GM21447 (cell line): ENCODE results near the gene KMT2C.
"Not testable (repeated sequence)": the region's sequence is repeated elsewhere in the genome, so short reads cannot be mapped to it uniquely, and the experiment has no call there.

ENCODE experiments used
- ATAC-seq: cut with Tn5 transposase; IDR thresholded peaks from one replicate; pipeline ENCODE4 v1.9.1; 2021; ENCODE audit not compliant: unreplicated experiment

KMT2C gene

DNA sequence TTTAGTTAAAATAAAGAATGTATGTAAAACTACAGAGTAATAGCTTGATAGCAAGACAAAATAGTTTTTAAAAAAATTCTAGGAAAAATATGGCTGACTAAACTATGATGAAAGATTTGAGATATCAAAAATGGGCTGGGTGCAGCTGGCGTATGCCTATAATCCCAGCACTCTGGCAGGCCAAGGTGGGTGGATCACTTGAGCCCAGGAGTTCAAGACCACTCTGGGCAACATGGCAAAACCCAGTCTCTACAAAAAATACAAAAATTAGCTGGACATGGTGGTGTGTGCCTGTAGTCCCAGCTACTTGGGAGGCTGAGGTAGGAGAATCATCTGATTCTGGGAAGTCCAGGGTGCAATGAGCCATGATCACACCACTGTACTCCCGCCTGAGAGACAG, 29.8 kb downstream of the KMT2C start:
- not testable (repeated sequence) for ATAC-seq

DNA sequence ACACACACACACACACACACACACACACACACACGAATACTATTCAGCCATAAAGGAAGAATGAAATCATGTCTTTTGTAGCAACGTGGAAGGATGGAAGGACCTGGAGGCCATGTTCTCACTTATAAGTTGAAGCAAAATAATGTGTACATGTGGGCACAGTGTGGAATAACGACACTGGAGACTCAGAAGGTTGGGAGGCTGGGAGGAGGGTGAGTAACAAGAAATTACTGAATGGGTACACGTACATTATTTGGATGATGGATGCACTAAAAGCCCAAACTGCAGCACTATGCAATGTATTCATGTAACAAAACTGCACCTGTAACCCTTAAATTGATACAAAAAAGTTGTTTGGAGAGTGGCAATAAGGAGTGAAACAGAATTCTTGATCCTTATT, 32.1 kb downstream of the KMT2C start:
- ATAC-seq: no peak

DNA sequence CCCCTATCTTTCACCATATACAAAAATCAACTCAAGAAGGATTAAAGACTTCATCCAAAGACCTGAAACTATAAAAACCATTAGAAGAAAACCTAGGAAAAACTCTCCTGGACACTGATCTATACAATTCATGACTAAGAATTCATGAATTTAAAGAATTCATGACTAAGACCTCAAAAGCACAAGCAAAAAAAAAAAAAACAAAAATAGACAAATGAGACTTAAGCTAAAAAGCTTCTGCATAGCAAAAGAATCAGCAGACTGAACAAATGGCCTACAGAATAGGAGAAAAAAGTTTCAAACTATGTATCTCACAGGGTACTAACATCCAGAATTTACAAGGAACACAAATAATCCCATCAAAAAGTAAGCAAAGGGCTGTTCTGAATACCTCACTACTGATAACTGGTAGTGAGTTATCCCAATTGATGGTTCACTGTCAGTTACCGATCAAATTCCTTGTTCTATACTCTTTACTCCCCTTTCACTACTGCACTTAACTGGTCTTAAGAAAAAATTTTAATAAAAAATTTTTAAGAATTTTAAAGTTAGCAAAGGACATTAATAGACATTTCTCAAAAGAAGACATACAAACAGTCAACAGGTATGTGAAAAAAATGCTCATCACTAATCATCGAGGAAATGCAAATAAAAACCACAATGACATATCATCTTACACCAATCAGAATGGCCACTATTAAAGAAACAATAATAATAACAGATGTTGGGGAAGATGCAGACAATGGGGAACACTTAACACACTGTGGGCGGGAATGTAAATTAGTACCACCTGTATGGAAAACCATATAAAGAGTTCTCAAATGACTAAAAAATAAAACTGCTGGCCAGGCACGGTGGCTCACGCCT, 33.2 kb downstream of the KMT2C start:
- ATAC-seq: no peak

DNA sequence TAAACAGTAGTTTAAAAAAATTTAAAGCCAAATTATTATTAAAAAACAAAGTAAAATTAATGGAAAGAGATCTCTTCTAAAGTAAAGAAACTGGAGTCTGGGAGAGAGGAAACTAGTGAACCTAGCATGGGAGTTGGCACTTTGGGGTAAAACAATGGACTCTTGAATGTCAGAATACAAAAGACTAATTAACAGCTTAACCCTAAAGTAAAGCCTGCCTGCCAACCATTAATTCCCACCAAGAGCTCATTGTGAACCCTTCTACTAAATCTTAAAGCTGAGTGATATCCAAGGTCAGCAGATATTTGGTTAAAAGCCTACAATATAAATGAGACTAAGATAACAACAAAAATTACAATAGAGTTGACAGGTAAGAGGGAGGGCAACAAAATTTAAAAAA, 36.5 kb downstream of the KMT2C start:
- ATAC-seq: no peak

DNA sequence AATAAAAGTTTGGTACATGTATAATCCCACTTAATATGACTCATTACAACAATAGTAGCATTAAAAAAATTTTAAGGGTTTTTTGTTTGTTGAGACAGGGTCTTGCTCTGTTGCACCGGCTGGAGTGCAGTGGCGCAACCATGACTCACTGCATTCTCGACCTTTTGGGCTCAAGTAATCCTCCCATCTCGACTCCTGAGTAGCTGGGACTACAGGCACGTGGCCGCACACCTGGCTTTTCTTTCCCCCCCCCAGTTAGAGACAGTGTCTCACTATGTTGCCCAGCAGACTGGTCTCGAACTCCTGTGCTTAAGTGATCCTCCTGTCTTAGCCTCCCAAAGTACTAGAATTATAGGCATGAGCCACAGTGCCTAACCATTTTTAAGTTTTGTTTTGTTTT, 40.7 kb downstream of the KMT2C start:
- no peak for ATAC-seq

DNA sequence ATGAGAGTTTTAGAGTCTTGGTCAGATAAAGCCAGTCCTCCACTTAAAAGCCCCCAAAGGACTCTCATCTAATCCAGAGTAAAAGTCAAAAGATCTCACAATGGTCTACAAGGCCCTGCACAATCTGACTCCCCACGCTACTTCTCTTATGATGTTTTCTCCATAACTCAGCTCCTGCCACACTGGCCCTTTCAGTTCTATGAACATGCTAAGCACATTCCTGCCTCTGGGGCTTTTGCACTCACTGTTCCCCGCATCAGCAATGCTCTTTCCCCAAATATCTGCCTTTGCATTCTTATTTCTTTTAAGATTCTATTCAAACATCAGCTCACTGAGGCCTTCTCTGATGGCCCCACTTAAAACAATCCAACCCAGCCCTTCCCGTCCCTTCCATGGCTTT, 41.6 kb downstream of the KMT2C start:
- ATAC-seq: not testable (repeated sequence)

DNA sequence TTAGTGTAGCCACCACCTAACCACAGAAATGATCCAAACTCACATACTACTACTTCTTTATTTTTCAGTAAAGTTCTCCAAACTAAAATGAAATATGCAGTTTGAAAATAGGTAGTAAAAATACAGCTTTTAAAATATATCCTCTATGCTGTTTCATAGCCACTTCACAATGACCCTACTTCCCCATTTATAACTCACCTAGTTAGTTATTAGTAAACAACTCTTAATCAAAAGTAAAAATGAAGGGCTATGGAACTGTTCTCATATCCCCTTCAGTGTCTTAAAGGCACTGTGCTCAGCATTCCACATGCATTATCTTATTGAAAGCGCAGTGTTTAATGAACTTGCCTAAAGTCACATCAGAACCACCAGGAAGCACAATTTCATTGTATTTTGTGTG, 43.5 kb downstream of the KMT2C start:
- ATAC-seq: peak; percentile 73

DNA sequence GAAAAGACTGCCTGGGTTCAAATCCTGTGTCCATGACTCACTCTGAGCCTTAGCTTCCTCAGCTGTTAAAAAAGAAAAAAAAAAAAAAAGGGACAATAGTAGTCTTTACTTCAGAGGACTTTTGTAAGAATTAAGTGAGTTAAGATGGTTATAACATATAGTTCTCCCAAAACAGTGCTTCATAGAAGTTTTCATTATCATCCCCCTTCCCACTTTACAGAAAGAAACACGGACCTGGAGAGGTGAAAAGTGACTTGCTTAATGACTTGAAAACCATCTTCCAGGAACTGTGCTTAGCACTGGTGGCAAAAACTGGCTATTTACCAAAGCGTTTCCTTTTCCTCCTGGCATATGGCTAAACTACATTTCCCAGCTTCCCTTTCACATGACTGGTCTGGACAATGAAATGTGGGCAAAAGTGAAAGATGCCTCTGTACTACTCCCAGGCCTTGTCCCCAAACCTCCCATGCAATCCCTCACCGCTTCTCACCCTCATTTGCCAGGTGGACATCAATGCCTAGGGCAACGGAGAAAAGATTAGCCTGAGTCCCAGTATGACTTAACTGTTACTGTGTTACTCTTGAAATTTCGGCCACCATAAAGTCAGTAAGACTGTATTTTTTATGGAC, 49.6 kb downstream of the KMT2C start:
- ATAC-seq: not testable (repeated sequence)

DNA sequence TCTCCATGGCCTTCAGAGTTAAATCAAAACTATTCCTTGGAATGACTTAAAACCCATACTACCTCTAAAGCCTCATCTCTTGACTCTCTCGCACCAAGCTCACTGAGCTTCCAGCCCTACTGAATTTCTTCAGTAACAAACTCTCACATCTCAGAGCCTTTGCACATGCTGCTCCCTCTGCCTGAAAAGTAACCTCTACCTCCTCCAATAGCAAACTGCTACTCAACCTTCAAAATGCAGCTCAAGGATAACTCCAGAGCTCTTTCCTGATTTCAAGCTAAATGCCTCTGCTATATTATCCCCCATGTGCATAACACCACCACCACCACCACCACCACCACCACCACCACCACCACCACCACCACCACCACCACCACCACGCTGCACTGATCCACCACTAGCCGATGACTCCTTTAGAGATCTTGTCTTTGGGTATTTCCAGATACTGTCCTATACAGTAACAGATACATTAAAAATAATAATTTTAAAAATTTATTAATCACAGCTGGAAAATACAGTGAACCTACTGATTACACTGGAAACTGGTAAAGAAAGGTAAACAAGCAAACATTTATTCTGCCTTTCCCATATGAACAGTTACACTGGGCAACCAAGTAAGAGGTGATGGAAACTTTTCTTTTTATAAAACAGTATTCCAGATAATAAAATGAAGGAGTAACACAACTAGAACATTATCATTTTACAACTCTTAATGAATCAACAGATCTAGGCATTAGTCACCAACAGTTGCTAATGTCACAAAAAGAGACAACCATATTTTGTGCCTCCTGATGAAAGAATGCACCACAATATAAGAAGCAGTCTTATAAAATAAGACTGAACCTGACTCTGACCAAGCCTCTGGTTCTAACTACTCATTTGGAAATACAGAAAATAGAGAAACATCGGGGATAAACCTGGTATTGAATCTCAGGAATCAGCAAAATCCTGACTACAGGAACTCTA, 51.3 kb downstream of the KMT2C start:
- ATAC-seq: not testable (repeated sequence)

DNA sequence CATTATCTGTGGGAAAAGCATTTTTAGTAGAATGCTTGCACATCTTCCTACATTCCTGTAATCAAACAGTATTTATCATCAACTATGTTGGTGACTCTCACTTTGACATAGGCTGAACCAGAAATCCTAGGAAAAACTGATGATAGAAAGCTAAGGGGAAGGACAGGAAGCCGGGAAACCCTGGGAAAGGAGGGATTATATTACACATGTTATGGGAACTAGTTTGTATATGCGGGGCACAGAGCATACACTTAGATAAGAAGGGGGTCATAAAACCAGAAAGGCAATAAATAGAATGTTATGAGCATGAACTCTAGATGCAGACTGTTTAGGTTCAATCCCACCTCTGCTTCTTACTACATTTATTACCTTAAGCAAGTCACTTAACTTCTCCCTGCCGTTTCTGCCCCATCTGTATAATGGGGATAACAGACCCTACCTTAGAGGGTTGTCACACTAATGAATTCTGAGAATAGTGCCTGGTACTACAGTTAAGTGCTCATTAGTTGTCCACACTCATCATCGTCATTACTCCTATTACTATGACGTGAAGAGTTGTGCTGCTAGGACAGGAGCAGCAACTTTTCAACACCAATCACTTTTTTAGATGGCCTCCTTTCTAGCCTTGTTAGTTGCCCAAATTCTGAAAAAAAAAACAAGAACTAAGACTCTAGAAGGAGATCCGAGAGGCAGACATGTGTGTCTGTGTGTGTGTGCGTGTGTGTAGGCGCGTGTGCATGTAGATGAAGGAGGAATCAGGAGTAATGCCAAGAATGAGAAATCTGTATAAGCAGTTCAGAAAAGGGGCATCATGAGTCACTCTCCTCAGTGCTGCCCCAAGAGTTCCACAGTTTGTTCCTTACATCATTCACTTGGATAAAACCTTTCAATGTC, 52.2 kb downstream of the KMT2C start:
- no peak for ATAC-seq

DNA sequence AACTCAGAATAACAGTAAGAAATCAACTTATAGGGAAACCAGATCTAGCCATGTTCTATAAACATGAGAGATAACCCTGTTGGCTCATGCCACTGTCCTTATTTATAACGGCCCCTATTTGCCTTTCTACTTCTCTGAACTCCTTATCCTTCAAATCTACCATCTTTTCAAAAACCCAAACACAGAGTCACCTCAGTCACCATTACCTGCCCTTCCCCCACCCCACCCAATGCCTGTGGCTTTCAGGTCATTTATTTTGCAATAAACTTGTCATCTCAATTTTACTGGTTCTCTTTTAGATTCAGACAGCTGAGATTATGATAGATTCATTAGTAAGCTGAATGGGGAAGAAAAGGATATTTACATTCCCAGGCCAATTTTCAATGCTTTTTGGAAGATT, 53.6 kb downstream of the KMT2C start:
- no peak for ATAC-seq

DNA sequence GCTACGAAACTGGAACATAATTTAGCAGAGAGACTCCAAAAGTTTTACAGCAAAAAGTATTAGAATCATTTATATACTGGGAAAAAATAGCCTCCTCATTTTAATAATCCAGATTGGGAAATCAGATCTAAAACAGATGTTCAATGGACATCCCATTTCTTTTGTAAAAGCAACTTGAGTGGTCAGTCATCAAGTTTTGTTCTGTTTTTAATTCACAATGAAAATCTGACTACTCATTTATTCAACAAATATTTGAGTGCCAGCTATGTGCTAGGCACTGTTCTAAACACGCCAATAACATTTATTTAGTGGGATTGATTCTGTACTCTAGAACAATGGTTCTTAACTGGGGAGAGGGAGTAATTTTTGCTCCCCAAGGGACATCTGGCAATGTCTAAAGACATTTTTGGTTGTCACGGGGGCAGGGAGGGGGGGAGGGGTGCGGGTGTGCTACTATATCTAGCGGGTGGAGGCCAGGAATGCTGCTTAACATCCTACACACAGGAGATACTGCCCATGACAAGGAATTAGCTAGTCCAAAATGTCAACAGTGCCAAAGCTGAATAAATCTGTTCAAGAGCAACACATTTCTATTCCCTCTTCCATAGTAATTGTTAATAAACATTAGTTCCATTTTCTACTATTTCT, 54.7 kb downstream of the KMT2C start:
- not testable (repeated sequence) for ATAC-seq

DNA sequence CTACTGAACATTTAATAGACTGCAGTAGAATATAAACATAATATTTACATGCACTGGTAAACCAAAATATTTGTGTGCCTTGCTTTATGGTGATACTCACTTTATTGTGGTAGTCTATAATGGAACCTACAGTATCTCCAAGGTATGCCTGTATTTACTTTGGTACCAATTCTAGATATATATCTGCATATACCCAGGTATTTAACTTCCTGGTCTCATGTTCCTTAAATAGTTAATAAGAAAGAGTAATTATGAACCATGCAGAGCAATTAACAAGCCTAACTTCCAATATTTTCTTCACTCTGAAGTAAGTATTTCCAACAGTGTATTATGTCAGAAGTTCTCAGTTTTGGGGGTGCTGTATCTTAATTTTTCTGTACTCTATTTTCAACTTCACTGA, 57.3 kb downstream of the KMT2C start:
- not testable (repeated sequence) for ATAC-seq

DNA sequence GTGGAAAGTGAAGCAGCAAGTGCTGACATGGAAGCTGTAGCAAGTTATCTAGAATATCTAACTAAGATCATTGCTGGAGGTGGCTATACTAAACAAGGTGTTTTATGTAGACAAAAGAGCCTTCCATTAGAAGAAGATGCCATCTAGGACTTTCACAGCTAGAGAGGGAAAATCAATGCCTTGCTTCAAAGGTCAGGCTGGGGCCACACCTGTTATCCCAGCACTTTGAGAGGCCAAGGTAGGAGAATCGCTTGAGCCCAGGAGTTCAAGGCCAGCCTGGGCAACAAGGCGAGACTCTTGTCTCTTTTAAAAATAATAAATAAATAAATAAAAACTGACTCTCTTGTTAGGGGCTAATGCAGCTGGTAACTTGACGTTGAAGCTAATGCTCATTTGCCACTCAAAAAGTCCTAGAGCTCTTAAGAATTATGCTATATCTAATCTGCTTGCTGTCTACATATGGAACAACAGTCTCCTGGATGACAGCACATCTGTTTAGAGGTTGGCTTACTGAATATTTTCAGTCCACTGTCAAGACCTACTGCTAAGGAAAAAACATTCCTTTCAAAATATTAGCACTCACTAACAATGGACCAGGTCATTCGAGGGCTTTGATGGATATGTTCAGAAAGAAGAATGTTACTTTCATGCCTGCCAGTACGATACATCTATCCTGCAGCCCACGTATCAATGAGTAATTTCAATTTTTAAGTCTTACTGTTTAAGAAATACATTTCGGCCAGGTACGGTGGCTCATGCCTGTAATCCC, 58.9 kb downstream of the KMT2C start:
- not testable (repeated sequence) for ATAC-seq

DNA sequence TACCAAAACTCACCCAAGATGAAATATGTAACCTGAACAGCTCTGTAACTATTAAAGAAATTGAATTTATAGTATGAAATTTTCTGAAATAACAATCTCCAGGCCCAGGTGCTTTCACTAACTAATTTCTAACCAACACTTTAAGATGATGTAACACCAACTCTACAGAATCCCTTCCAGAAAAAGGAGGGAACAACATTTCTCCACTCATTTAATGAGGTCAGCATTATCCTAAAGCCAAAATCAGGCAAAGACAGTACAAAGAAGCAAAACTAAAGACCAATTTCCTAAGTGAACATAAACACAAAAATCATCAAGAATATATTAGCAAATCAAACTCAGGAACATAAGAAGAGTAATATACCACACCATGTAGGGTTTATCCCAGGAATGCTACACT, 65.5 kb downstream of the KMT2C start:
- ATAC-seq: no peak

DNA sequence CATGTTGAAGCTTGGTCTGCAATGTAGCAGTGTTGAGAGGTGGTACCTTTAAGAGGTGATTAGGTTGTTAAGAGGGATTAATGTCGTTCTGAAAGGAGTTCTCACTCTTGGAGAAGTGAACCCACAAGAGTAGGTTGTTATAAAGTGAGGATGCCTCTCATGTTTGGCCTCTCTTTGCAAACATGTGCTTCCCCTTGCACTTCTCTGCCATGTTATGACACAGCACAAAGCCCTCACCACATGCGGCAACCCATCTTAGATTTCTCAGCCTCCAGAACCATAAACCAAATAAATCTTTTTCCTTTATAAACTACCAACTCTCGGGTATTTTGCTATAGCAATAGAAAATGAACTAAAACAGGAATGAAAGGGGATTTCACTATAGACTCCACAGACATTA, 66.3 kb downstream of the KMT2C start:
- no peak for ATAC-seq

DNA sequence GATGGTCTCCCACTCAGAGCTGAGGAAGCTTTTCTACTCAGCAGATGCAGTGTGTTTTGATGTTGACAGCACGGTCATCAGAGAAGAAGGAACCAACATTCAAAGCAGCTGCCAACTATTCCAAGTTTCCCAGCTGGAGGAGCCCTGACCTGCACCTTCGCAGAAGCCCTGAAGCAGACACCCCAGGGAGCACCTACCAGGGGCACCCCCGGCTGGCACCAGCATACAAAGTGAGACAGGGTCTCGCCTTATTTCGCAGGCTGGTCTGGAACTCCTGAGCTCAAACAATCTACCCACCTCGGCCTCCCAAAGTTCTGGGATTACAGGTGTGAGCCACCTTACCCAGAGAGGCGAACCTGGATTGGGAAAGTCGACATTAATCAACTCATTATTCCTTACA, 68.6 kb downstream of the KMT2C start:
- no peak for ATAC-seq

DNA sequence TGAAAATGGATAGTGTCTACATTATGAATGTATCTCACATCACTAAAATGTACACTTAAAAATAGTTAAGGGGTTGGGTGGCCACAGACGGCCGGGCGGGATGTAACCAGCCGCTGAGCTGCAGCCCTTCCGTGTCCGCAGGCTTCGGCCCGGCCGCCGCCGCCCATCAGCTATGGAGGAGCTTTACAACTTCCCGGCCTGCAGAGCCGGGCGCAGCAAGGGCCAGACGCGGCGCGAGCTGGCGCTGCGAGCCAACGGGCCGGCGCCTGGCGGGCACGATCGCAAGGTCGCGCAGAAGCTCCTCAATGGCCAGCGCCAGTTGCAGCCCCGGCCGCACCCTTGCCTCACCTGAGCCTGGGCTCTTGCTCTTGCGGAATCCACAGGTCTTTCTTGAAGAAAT, 69.1 kb downstream of the KMT2C start:
- ATAC-seq: no peak

DNA sequence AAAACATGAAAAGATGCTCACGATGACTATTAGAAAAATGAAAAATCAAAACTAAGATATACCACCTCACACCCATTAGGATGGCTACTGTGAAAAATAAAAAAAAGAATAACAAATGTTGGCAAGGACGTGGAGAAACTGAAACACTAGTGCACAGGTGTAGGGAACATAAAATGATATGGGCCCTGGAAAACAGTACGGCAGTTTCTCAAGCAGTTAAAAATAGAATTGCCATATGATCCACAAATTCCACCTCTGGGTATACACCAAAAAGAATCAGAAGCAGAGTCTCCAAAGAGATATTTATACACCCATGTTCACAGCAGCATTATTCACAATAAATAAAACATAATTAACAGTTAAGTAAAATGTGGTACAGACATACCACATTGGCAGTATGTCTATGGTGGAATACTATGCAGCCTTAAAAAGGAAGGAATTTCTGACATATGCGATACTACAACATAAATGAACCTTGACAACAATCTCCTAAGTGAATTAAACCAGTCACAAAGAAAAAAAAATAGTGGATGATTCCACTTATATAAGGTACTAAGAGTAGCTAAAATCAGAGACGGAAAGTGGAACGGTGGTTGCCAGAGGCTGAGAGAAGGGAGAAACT, 69.7 kb downstream of the KMT2C start:
- ATAC-seq: no peak
